HepG2 (cell line): Measurements from ENCODE around the gene POLR1G. TPM values are rescaled to one million over a fixed set of nuclear protein-coding genes. Genes with fewer than 3 reads are reported as not detected.

Experiments used
- HOXA7 ChIP-seq: sonication (generic); formaldehyde crosslinking; IDR thresholded peaks from 2 replicates; pipeline ENCODE4 v1.8.1; 2022; ENCODE audit warnings: mild to moderate bottlenecking, missing genetic modification reagents, moderate library complexity
- KDM5A ChIP-seq: fragments of 200-600 bp; sonication (generic); IDR thresholded peaks from 2 replicates; pipeline ENCODE4 v1.7.0; 2018; ENCODE audit warnings: antibody characterized with exemption, mild to moderate bottlenecking, low read length, borderline replicate concordance
- MAZ ChIP-seq, 2 experiments: sonication (generic) in 1 of 2; formaldehyde crosslinking in 1 of 2; IDR thresholded peaks; 2 replicates each; pipeline versions ENCODE4 v1.5.0 to v1.6.1; 2012 to 2020; ENCODE audit warnings: low read depth in 2 of 2, mild to moderate bottlenecking in 2 of 2, borderline replicate concordance in 1 of 2, improper control_type of control experiment in 1 of 2, low read length in 1 of 2, missing genetic modification reagents in 1 of 2, moderate library complexity in 1 of 2
- MED13 ChIP-seq: sonication (generic); formaldehyde crosslinking; IDR thresholded peaks from 2 replicates; pipeline ENCODE4 v1.5.0; 2020; ENCODE audit warnings: missing genetic modification reagents
- NR2F1 ChIP-seq, 2 experiments: fragments of 450-650 bp in 1 of 2; formaldehyde crosslinking in 1 of 2; IDR thresholded peaks; 2 replicates each; pipeline versions ENCODE4 v1.5.0 to v1.6.1; 2016 to 2020; ENCODE audit warnings: mild to moderate bottlenecking in 1 of 2, missing compliant biosample characterization in 1 of 2, missing genetic modification reagents in 1 of 2, moderate library complexity in 1 of 2
- ZFP37 ChIP-seq: sonication (generic); formaldehyde crosslinking; IDR thresholded peaks from 2 replicates; pipeline ENCODE4 v1.4.0; 2020; ENCODE audit warnings: missing genetic modification reagents, borderline replicate concordance
- ZKSCAN5 ChIP-seq: sonication (generic); formaldehyde crosslinking; IDR thresholded peaks from 2 replicates; pipeline ENCODE4 v1.5.1; 2020; ENCODE audit warnings: mild to moderate bottlenecking, missing genetic modification reagents
- ZNF713 ChIP-seq: sonication (generic); formaldehyde crosslinking; IDR thresholded peaks from 2 replicates; pipeline ENCODE4 v1.4.0; 2020; ENCODE audit warnings: mild to moderate bottlenecking, missing genetic modification reagents
- polyA plus RNA-seq, 8 experiments: library from polyadenylated mRNA; depleted of rRNA in 3 of 8; stranded (reverse) in 7 of 8; unstranded in 1 of 8; fragments of >200 nt; fragmentation: Illumina TruSeq in 4 of 8; extraction: Trizol in 4 of 8; gene quantifications; 2 replicates each; pipeline versions ENCODE4 v1.2.1 to v1.2.3, GENCODE V29; 2011 to 2016; ENCODE audit warnings: low read depth in 4 of 8, missing spikeins in 1 of 8, mixed read lengths in 1 of 8; ENCODE audit not compliant: insufficient read depth in 1 of 8
- total RNA-seq, 5 experiments: library from RNA; depleted of rRNA; stranded (reverse); fragments of >200 nt; fragmentation: Illumina TruSeq; extraction: Trizol; gene quantifications; 2 replicates each; pipeline ENCODE4 v1.2.3, GENCODE V29; 2016; ENCODE audit warnings: low read depth in 1 of 5
- TF ChIP-seq, protein P1 (sequence below): sonication (generic); formaldehyde crosslinking; IDR thresholded peaks from 2 replicates; pipeline ENCODE4 v1.4.0; 2020; ENCODE audit warnings: mild to moderate bottlenecking, low read depth, missing genetic modification reagents
- TF ChIP-seq, protein P2 (sequence below): IDR thresholded peaks from 2 replicates; pipeline ENCODE4 v1.6.1; 2016
- TF ChIP-seq, protein P3 (sequence below): sonication (generic); formaldehyde crosslinking; IDR thresholded peaks from 2 replicates; pipeline ENCODE4 v1.5.1; 2020; ENCODE audit warnings: missing genetic modification reagents, mild to moderate bottlenecking, borderline replicate concordance
- TF ChIP-seq, protein P4 (sequence below): sonication (generic); formaldehyde crosslinking; conservative IDR thresholded peaks from 2 replicates; pipeline ENCODE4 v1.8.0; 2022; ENCODE audit warnings: mild to moderate bottlenecking, moderate library complexity, missing genetic modification reagents
- TF ChIP-seq, protein P5 (sequence below): sonication (generic); formaldehyde crosslinking; IDR thresholded peaks from 2 replicates; pipeline ENCODE4 v1.4.0; 2020; ENCODE audit warnings: missing genetic modification reagents
- TF ChIP-seq, protein P6 (sequence below), 2 experiments: fragments of 450-650 bp in 1 of 2; sonication (generic) in 1 of 2; formaldehyde crosslinking; IDR thresholded peaks; 2 replicates each; pipeline versions ENCODE4 v1.5.0 to v1.8.0; 2020 to 2022; ENCODE audit warnings: mild to moderate bottlenecking in 1 of 2, missing genetic modification reagents in 1 of 2
- TF ChIP-seq, protein P7 (sequence below): sonication (generic); formaldehyde crosslinking; IDR thresholded peaks from 2 replicates; pipeline ENCODE4 v1.8.0; 2022; ENCODE audit warnings: mild to moderate bottlenecking, missing genetic modification reagents, moderate library complexity
- TF ChIP-seq, protein P8 (sequence below): sonication (generic); formaldehyde crosslinking; conservative IDR thresholded peaks from 2 replicates; pipeline ENCODE4 v1.4.0; 2020; ENCODE audit warnings: missing genetic modification reagents

The POLR1G gene
- total and polyA plus RNA-seq, 2 of the 13 experiments (the other 11 are each of a cell fraction or from before 2014, with no cell fraction given): 3.5 to 20.8 TPM

DNA sequence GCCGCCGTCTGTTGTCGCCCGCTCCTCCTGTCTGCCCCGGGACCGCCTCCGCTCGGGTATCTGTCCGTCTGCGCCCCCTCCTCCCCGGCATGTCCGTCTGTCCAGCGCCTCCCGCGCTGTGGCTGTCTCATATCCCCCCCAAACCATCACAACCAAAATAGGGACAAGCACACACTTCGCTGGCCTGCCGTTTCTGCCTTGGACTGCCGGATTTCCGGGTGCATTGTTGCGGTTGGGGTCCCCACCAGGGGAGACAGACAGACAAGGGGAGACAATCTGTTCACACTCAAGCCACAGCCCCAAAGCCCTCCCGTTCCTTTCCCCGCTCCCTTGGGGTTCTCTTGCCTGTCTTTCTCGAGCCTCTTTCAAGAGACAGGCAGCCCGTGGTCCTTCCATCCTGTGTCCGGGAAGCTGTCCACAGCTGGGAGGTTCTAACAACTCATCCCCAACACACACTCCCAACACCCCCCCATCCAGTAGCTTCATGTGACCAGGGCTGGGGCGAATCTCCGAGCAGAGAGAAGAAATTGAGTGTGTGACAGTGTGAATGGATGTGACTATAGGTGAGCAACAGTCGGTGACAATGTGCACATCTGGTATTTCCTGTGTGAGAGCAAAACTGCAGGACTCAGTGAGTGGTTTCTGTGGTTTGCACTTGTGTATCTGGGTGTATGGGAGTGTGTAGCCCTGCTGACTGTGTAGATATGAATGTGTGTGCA is 44.8 kb downstream of the POLR1G start (continued):
- no peak for TF ChIP-seq MAZ (IDR thresholded peaks at IDR 0.05; ENCODE audit: borderline replicate concordance, low read depth, low read length)
- TF ChIP-seq MAZ (CRISPR knock-in tag; IDR thresholded peaks at IDR 0.05; ENCODE audit: low read depth): no peak
- TF ChIP-seq NR2F1 (CRISPR knock-in tag; IDR thresholded peaks at IDR 0.05): no peak
- TF ChIP-seq, protein P1, sequence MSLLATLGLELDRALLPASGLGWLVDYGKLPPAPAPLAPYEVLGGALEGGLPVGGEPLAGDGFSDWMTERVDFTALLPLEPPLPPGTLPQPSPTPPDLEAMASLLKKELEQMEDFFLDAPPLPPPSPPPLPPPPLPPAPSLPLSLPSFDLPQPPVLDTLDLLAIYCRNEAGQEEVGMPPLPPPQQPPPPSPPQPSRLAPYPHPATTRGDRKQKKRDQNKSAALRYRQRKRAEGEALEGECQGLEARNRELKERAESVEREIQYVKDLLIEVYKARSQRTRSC (CRISPR knock-in tag): no peak
- 0 out of 2 replicates have a peak, but pooled peaks have one; percentile 38 for TF ChIP-seq HOXA7 (CRISPR knock-in tag)
- TF ChIP-seq, protein P2, sequence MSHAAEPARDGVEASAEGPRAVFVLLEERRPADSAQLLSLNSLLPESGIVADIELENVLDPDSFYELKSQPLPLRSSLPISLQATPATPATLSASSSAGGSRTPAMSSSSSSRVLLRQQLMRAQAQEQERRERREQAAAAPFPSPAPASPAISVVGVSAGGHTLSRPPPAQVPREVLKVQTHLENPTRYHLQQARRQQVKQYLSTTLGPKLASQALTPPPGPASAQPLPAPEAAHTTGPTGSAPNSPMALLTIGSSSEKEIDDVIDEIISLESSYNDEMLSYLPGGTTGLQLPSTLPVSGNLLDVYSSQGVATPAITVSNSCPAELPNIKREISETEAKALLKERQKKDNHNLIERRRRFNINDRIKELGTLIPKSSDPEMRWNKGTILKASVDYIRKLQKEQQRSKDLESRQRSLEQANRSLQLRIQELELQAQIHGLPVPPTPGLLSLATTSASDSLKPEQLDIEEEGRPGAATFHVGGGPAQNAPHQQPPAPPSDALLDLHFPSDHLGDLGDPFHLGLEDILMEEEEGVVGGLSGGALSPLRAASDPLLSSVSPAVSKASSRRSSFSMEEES (CRISPR knock-in tag): no peak
- TF ChIP-seq, protein P3, sequence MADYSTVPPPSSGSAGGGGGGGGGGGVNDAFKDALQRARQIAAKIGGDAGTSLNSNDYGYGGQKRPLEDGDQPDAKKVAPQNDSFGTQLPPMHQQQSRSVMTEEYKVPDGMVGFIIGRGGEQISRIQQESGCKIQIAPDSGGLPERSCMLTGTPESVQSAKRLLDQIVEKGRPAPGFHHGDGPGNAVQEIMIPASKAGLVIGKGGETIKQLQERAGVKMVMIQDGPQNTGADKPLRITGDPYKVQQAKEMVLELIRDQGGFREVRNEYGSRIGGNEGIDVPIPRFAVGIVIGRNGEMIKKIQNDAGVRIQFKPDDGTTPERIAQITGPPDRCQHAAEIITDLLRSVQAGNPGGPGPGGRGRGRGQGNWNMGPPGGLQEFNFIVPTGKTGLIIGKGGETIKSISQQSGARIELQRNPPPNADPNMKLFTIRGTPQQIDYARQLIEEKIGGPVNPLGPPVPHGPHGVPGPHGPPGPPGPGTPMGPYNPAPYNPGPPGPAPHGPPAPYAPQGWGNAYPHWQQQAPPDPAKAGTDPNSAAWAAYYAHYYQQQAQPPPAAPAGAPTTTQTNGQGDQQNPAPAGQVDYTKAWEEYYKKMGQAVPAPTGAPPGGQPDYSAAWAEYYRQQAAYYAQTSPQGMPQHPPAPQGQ (CRISPR knock-in tag): no peak
- no peak for TF ChIP-seq ZFP37 (CRISPR knock-in tag)
- TF ChIP-seq, protein P4, sequence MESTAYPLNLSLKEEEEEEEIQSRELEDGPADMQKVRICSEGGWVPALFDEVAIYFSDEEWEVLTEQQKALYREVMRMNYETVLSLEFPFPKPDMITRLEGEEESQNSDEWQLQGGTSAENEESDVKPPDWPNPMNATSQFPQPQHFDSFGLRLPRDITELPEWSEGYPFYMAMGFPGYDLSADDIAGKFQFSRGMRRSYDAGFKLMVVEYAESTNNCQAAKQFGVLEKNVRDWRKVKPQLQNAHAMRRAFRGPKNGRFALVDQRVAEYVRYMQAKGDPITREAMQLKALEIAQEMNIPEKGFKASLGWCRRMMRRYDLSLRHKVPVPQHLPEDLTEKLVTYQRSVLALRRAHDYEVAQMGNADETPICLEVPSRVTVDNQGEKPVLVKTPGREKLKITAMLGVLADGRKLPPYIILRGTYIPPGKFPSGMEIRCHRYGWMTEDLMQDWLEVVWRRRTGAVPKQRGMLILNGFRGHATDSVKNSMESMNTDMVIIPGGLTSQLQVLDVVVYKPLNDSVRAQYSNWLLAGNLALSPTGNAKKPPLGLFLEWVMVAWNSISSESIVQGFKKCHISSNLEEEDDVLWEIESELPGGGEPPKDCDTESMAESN (CRISPR knock-in tag): no peak
- TF ChIP-seq, protein P5, sequence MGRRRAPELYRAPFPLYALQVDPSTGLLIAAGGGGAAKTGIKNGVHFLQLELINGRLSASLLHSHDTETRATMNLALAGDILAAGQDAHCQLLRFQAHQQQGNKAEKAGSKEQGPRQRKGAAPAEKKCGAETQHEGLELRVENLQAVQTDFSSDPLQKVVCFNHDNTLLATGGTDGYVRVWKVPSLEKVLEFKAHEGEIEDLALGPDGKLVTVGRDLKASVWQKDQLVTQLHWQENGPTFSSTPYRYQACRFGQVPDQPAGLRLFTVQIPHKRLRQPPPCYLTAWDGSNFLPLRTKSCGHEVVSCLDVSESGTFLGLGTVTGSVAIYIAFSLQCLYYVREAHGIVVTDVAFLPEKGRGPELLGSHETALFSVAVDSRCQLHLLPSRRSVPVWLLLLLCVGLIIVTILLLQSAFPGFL (CRISPR knock-in tag): no peak
- no peak for TF ChIP-seq MED13 (CRISPR knock-in tag)
- TF ChIP-seq ZKSCAN5 (CRISPR knock-in tag): no peak
- TF ChIP-seq, protein P6, sequence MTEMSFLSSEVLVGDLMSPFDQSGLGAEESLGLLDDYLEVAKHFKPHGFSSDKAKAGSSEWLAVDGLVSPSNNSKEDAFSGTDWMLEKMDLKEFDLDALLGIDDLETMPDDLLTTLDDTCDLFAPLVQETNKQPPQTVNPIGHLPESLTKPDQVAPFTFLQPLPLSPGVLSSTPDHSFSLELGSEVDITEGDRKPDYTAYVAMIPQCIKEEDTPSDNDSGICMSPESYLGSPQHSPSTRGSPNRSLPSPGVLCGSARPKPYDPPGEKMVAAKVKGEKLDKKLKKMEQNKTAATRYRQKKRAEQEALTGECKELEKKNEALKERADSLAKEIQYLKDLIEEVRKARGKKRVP (CRISPR knock-in tag; IDR thresholded peaks at IDR 0.05): 0 out of 4 replicates have a peak, but pooled peaks of 1 of the 2 experiments have one; percentile 13
- no peak for TF ChIP-seq ZNF713
- no peak for TF ChIP-seq KDM5A
- TF ChIP-seq, protein P7, sequence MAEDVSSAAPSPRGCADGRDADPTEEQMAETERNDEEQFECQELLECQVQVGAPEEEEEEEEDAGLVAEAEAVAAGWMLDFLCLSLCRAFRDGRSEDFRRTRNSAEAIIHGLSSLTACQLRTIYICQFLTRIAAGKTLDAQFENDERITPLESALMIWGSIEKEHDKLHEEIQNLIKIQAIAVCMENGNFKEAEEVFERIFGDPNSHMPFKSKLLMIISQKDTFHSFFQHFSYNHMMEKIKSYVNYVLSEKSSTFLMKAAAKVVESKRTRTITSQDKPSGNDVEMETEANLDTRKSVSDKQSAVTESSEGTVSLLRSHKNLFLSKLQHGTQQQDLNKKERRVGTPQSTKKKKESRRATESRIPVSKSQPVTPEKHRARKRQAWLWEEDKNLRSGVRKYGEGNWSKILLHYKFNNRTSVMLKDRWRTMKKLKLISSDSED (CRISPR knock-in tag): no peak
- TF ChIP-seq, protein P8, sequence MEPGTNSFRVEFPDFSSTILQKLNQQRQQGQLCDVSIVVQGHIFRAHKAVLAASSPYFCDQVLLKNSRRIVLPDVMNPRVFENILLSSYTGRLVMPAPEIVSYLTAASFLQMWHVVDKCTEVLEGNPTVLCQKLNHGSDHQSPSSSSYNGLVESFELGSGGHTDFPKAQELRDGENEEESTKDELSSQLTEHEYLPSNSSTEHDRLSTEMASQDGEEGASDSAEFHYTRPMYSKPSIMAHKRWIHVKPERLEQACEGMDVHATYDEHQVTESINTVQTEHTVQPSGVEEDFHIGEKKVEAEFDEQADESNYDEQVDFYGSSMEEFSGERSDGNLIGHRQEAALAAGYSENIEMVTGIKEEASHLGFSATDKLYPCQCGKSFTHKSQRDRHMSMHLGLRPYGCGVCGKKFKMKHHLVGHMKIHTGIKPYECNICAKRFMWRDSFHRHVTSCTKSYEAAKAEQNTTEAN (CRISPR knock-in tag): no peak
